Thymus (tissue), 11 donors: ENCODE measurements around the gene TAS1R2. TPM values are rescaled to one million over a fixed set of nuclear protein-coding genes. Genes with fewer than 3 reads are reported as not detected.

Experiments used
- DNase-seq, 9 donors: peaks; one replicate each; pipeline ENCODE4 v3.0.0-alpha.2; 2013; ENCODE audit warnings: low spot score in 9 of 9, low read depth in 6 of 9, missing footprints in 1 of 9
- H3K27ac ChIP-seq, 2 donors: one replicate each; pipeline ENCODE4 v1.5.1; 2013; ENCODE audit warnings: control low read depth in 1 of 2, low read depth in 1 of 2, low read length in 1 of 2, mild to moderate bottlenecking in 1 of 2, moderate library complexity in 1 of 2
- H3K27me3 ChIP-seq, 2 donors: one replicate each; pipeline ENCODE4 v1.5.1; 2013; ENCODE audit warnings: low read length in 1 of 2; ENCODE audit not compliant: control insufficient read depth in 2 of 2, insufficient read depth in 1 of 2
- H3K36me3 ChIP-seq, 2 donors: one replicate each; pipeline ENCODE4 v1.5.1; 2013; ENCODE audit warnings: low read length in 1 of 2, mild to moderate bottlenecking in 1 of 2, moderate library complexity in 1 of 2; ENCODE audit not compliant: control insufficient read depth in 2 of 2, insufficient read depth in 2 of 2
- H3K4me1 ChIP-seq, 2 donors: one replicate each; pipeline ENCODE4 v1.5.1; 2013; ENCODE audit warnings: low read length in 2 of 2; ENCODE audit not compliant: control insufficient read depth in 2 of 2, insufficient read depth in 2 of 2
- H3K4me3 ChIP-seq, 2 donors: one replicate each; pipeline ENCODE4 v1.5.1; 2013; ENCODE audit warnings: low read length in 2 of 2, control low read depth in 1 of 2, mild to moderate bottlenecking in 1 of 2
- H3K9me3 ChIP-seq, 2 donors: one replicate each; pipeline ENCODE4 v1.5.1; 2013; ENCODE audit warnings: low read length in 1 of 2, mild to moderate bottlenecking in 1 of 2; ENCODE audit not compliant: control insufficient read depth in 2 of 2, insufficient read depth in 1 of 2
- WGBS: extraction: QIAGEN DNeasy Blood & Tissue Kit; methylation state at CpG from one replicate; pipeline ENCODE4 v1.1.7; 2013; 5-methylcytosine and 5-hydroxymethylcytosine counted together
- polyA plus RNA-seq: library from polyadenylated mRNA; stranded (reverse); fragments of 200-250 nt; gene quantifications from one replicate; pipeline ENCODE4 v1.2.3, GENCODE V29; 2013
- total RNA-seq: library from RNA; stranded (reverse); fragments of 120-200 nt; gene quantifications from one replicate; pipeline ENCODE4 v1.2.4, GENCODE V29; 2013
- donor health status: healthy.

Gene TAS1R2
- total and polyA plus RNA-seq, 2 donors = 0.02 TPM; not detected in 1

DNA sequence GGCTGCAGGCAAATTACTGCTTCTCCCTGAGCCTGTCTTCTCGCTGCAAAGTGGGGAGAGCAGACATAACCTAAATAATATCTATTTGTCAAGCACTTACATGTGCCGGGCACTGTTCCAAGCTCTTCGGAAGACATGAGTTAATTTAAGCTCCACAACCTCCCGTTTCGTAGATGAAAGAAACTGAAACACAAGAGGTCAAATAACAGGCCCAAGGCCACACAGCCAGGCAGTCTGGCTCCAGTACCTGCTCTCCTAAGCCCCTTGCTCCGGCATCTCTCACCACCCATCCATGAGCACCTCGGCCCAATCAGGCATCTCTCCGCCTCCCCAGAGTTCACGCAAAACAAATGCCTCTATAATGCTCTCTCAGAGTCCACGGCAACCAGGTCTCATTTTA lies 65.4 kb downstream of the TAS1R2 start:
- 73% methylated on average over 10 of the region's 10 CpGs for WGBS
- H3K4me1 ChIP-seq = no peaks in the 10 kb centered on the region
- no peaks in the 10 kb centered on the region for H3K36me3 ChIP-seq
- peaks cover 0 to 2% of the 10 kb centered on the region in 2 donors for H3K27me3 ChIP-seq
- H3K9me3 ChIP-seq = no peaks in the 10 kb centered on the region
- no peak overlapping the region for H3K4me3 ChIP-seq
- no peak for DNase-seq
- no peak overlapping the region for H3K27ac ChIP-seq

- no peaks in the 10 kb centered on the region for H3K9me3 ChIP-seq
- H3K4me3 ChIP-seq = no peak overlapping the region
- no peaks in the 10 kb centered on the region for H3K36me3 ChIP-seq
- H3K27ac ChIP-seq = no peak overlapping the region
- no peaks in the 10 kb centered on the region for H3K4me1 ChIP-seq
- WGBS = 87% methylated on average over 10 of the region's 10 CpGs
- no peak for DNase-seq
- peaks cover 0 to 2% of the 10 kb centered on the region in 2 donors for H3K27me3 ChIP-seq
Observed at GRCh38 chr1:18793164-18793563, 66.3 kb downstream of the TAS1R2 start.

DNA sequence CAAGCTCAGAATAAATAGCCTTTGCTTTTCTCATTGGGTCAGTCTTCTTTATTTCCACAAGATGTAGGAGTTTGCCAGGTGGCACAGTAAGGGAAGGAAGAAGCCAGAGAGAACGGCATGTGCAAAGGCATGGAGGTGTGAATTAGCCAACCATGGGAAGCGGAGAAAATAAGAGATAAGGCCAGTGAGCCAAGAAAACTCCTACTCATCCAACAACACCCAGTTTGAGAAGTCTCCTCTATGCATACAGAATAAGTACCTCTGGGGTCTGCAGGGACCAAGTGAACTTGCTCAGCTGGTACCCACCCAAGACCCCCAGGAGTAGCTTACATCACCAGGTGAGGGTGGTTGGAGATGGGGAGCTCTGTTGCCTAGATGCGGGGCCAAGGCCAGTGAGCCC lies 66.7 kb downstream of the TAS1R2 start:
- H3K27ac ChIP-seq = no peak overlapping the region
- H3K4me1 ChIP-seq = no peaks in the 10 kb centered on the region
- peaks cover 0 to 5% of the 10 kb centered on the region in 2 donors for H3K27me3 ChIP-seq
- DNase-seq = no peak
- no peak overlapping the region for H3K4me3 ChIP-seq
- WGBS = 79% methylated on average over 3 of the region's 3 CpGs
- H3K9me3 ChIP-seq = no peaks in the 10 kb centered on the region
- H3K36me3 ChIP-seq = no peaks in the 10 kb centered on the region

Other genes with a start within 250 kb of the TAS1R2 start
- 0.05 TPM for gene PAX7, start 228.8 kb downstream of the TAS1R2 start, total RNA-seq
- 0.11 TPM for gene PAX7, start 228.8 kb downstream of the TAS1R2 start, polyA plus RNA-seq
- gene ALDH4A1, start 42.9 kb upstream of the TAS1R2 start, total RNA-seq = 12.3 TPM
- 24.6 TPM for gene ALDH4A1, start 42.9 kb upstream of the TAS1R2 start, polyA plus RNA-seq
- gene IFFO2, start 97.0 kb upstream of the TAS1R2 start, total RNA-seq = 5.1 TPM
- 22.6 TPM for gene IFFO2, start 97.0 kb upstream of the TAS1R2 start, polyA plus RNA-seq